ENCODE measurements around the gene ITSN1. TPM values are rescaled to one million over a fixed set of nuclear protein-coding genes. Genes with fewer than 3 reads are reported as not detected.

Gene ITSN1
- total RNA-seq, 4 donors from 2014 or later, result 33.0 to 50.5 (median 45.9) TPM

GRCh38 chr21:33800753-33801423 is 158.6 kb downstream of the ITSN1 start:
- 98% methylated on average over 4 to 5 of the region's 5 CpGs for WGBS, 2 donors (ENCODE audit: low coverage in 1 of 2)
- no peaks in the 10 kb centered on the region for H3K9me3 ChIP-seq
- peaks cover 0 to 23% (median 3%) of the 10 kb centered on the region in 3 donors for H3K4me1 ChIP-seq
- no peak for TF ChIP-seq EP300 (IDR thresholded peaks at IDR 0.05)
- TF ChIP-seq POLR2A (IDR thresholded peaks at IDR 0.05), result no peak
- no peak for TF ChIP-seq POLR2AphosphoS5 (IDR thresholded peaks at IDR 0.05)
- TF ChIP-seq CTCF (IDR thresholded peaks at IDR 0.05), result no peak
- no peak for ATAC-seq
- H3K27me3 ChIP-seq, result no peaks in the 10 kb centered on the region
- H3K4me3 ChIP-seq, result no peak overlapping the region
- peak overlapping the region in 1 of 4 donors; percentile 30 for H3K27ac ChIP-seq
- H3K36me3 ChIP-seq, result peaks cover 2 to 26% of the 10 kb centered on the region in 2 donors

GRCh38 chr21:33801424-33802405 is 159.4 kb downstream of the ITSN1 start:
- Histone ChIP-seq H3K4me3 (no peak overlapping the region), H3K27ac (peak overlapping the region in 2 of 4 donors; percentile 30 to 40), H3K4me1 (peaks cover 0 to 23% (median 3%) of the 10 kb centered on the region in 3 donors), H3K36me3 (peaks cover 2 to 18% of the 10 kb centered on the region in 2 donors), H3K9me3 (no peaks in the 10 kb centered on the region), H3K27me3 (no peaks in the 10 kb centered on the region)
- 52 to 67% methylated on average over 6 to 8 of the region's 8 CpGs for WGBS, 2 donors (ENCODE audit: low coverage in 1 of 2)
- no peak for ATAC-seq
- peak; percentile 23 for TF ChIP-seq POLR2AphosphoS5 (IDR thresholded peaks at IDR 0.05)
- no peak for TF ChIP-seq CTCF (IDR thresholded peaks at IDR 0.05)

- 26 to 51% methylated on average over 4 of the region's 4 CpGs for WGBS, 2 donors (ENCODE audit: low coverage in 1 of 2)
- peak overlapping the region in 2 of 4 donors; percentile 30 to 40 for H3K27ac ChIP-seq
- peaks cover 2 to 12% of the 10 kb centered on the region in 2 donors for H3K36me3 ChIP-seq
- no peak for ATAC-seq
- H3K4me1 ChIP-seq, result peaks cover 0 to 23% (median 3%) of the 10 kb centered on the region in 3 donors
- no peak overlapping the region for H3K4me3 ChIP-seq
- no peaks in the 10 kb centered on the region for H3K9me3 ChIP-seq
- no peaks in the 10 kb centered on the region for H3K27me3 ChIP-seq
- no peak for TF ChIP-seq POLR2AphosphoS5 (IDR thresholded peaks at IDR 0.05)
Measured at GRCh38 chr21:33802481-33802880, 160.2 kb downstream of the ITSN1 start.

GRCh38 chr21:33808715-33809367 is 166.5 kb downstream of the ITSN1 start:
- H3K4me1 ChIP-seq, result peaks cover 4 to 37% (median 13%) of the 10 kb centered on the region in 3 donors
- no peak for ATAC-seq
- H3K27me3 ChIP-seq, result no peaks in the 10 kb centered on the region
- no peak for TF ChIP-seq POLR2AphosphoS5 (IDR thresholded peaks at IDR 0.05)
- TF ChIP-seq CTCF (IDR thresholded peaks at IDR 0.05), result no peak
- TF ChIP-seq EP300 (IDR thresholded peaks at IDR 0.05), result no peak
- TF ChIP-seq POLR2A (IDR thresholded peaks at IDR 0.05), result no peak
- 71 to 100% methylated on average over 2 of the region's 2 CpGs for WGBS, 2 donors (ENCODE audit: low coverage in 1 of 2)
- H3K9me3 ChIP-seq, result no peaks in the 10 kb centered on the region
- no peak overlapping the region for H3K4me3 ChIP-seq
- H3K27ac ChIP-seq, result peak overlapping the region in 1 of 4 donors; percentile 12
- H3K36me3 ChIP-seq, result peaks cover 0 to 2% of the 10 kb centered on the region in 2 donors

GRCh38 chr21:33810766-33811165 is 168.5 kb downstream of the ITSN1 start:
- no peaks in the 10 kb centered on the region for H3K9me3 ChIP-seq
- H3K4me3 ChIP-seq, result no peak overlapping the region
- no peak for ATAC-seq
- H3K27ac ChIP-seq, result peak overlapping the region in 3 of 4 donors; percentile 60 to 72 (median 67)
- 27% methylated on average over 4 of the region's 4 CpGs; no CpG with 5 or more reads in 1 of the 2 donors for WGBS, 2 donors (ENCODE audit: low coverage in 1 of 2)
- H3K4me1 ChIP-seq, result peaks cover 4 to 37% (median 13%) of the 10 kb centered on the region in 3 donors
- no peaks in the 10 kb centered on the region for H3K27me3 ChIP-seq
- TF ChIP-seq POLR2AphosphoS5 (IDR thresholded peaks at IDR 0.05) (no peak), CTCF (IDR thresholded peaks at IDR 0.05) (no peak), POLR2A (IDR thresholded peaks at IDR 0.05) (no peak), EP300 (IDR thresholded peaks at IDR 0.05) (no peak)
- H3K36me3 ChIP-seq, result peaks cover 0 to 21% of the 10 kb centered on the region in 2 donors
